DOHH2 (cell line): ENCODE measurements around the gene NAP1L1.
A peak's percentile ranks its signal among the peaks of the same experiment; 100 is the strongest.

Experiments used
- H3F3A ChIP-seq: fragments of 200-600 bp; sonication (generic), shearing (Covaris generic); 2 replicates; pipeline ENCODE4 v1.6.0; 2016; ENCODE audit warnings: antibody characterized with exemption, mild to moderate bottlenecking; ENCODE audit not compliant: control insufficient read depth, insufficient read depth
- H3K27ac ChIP-seq: fragments of 200-600 bp; sonication (generic); 2 replicates; pipeline ENCODE4 v1.5.1; 2014; ENCODE audit warnings: low read depth, mild to moderate bottlenecking, low read length, moderate library complexity
- H3K27me3 ChIP-seq: fragments of 200-600 bp; sonication (generic); 2 replicates; pipeline ENCODE4 v1.6.1; 2014; ENCODE audit warnings: mild to moderate bottlenecking, low read length, mixed read lengths; ENCODE audit not compliant: control insufficient read depth
- H3K36me3 ChIP-seq: fragments of 200-600 bp; sonication (generic); 2 replicates; pipeline ENCODE4 v1.6.1; 2014; ENCODE audit warnings: mild to moderate bottlenecking, low read length, moderate library complexity, mixed read lengths; ENCODE audit not compliant: control insufficient read depth
- H3K4me1 ChIP-seq: fragments of 200-600 bp; sonication (generic); 2 replicates; pipeline ENCODE4 v1.6.1; 2014; ENCODE audit warnings: mild to moderate bottlenecking, low read length, mixed read lengths; ENCODE audit not compliant: control insufficient read depth
- H3K4me2 ChIP-seq: fragments of 200-600 bp; sonication (generic); 2 replicates; pipeline ENCODE4 v1.6.0; 2014; ENCODE audit warnings: mild to moderate bottlenecking, low read length, moderate library complexity
- H3K4me3 ChIP-seq: fragments of 200-600 bp; sonication (generic); 2 replicates; pipeline ENCODE4 v1.5.1; 2014; ENCODE audit warnings: mild to moderate bottlenecking, low read length, mixed read lengths
- H3K79me2 ChIP-seq: fragments of 200-600 bp; sonication (generic); 2 replicates; pipeline ENCODE4 v1.6.1; 2014; ENCODE audit warnings: mild to moderate bottlenecking, low read length, mixed read lengths; ENCODE audit not compliant: control insufficient read depth
- H3K9me2 ChIP-seq: fragments of 200-600 bp; sonication (generic); replicated peaks from 2 replicates; pipeline ENCODE4 v1.6.1; 2014; ENCODE audit warnings: mild to moderate bottlenecking, low read length, mixed read lengths; ENCODE audit not compliant: control insufficient read depth
- H3K9me3 ChIP-seq: fragments of 200-600 bp; sonication (generic); 2 replicates; pipeline ENCODE4 v1.6.1; 2014; ENCODE audit warnings: antibody characterized with exemption, low read length, mixed read lengths; ENCODE audit not compliant: control insufficient read depth, insufficient read depth
- H4K20me1 ChIP-seq: fragments of 200-600 bp; sonication (generic); 2 replicates; pipeline ENCODE4 v1.6.0; 2014; ENCODE audit warnings: low read depth, mild to moderate bottlenecking, antibody characterized with exemption, low read length, moderate library complexity; ENCODE audit not compliant: control insufficient read depth, insufficient read depth
- CTCF ChIP-seq: fragments of 200-600 bp; sonication (generic); IDR thresholded peaks from one replicate; pipeline ENCODE4 v1.5.1; 2014; ENCODE audit warnings: antibody characterized with exemption, mild to moderate bottlenecking, low read depth, low read length; ENCODE audit not compliant: poor library complexity, severe bottlenecking
- EZH2phosphoT487 ChIP-seq: fragments of 200-600 bp; sonication (generic); IDR thresholded peaks from 2 replicates; pipeline ENCODE4 v1.6.1; 2017; ENCODE audit warnings: borderline replicate concordance, mild to moderate bottlenecking, antibody characterized with exemption, low read length, moderate library complexity, mixed read lengths

NAP1L1 gene, protein sequence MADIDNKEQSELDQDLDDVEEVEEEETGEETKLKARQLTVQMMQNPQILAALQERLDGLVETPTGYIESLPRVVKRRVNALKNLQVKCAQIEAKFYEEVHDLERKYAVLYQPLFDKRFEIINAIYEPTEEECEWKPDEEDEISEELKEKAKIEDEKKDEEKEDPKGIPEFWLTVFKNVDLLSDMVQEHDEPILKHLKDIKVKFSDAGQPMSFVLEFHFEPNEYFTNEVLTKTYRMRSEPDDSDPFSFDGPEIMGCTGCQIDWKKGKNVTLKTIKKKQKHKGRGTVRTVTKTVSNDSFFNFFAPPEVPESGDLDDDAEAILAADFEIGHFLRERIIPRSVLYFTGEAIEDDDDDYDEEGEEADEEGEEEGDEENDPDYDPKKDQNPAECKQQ

GRCh38 chr12:76083904-76084862 is at the start of gene NAP1L1:
TSS of gene NAP1L1 (minus strand) at chr12:76084685. CDS start at chr12:76074219, 10,466 bp downstream.
- no peaks in the 10 kb centered on the region for H3K9me2 ChIP-seq
- H3K9me3 ChIP-seq, result no peaks in the 10 kb centered on the region
- H3K36me3 ChIP-seq, result peaks cover 52% of the 10 kb centered on the region
- H3K27ac ChIP-seq, result peak within 1 kb of the TSS; percentile 81
- H3K4me1 ChIP-seq, result peaks cover 58% of the 10 kb centered on the region
- H3F3A ChIP-seq, result peaks cover 8% of the 10 kb centered on the region
- TF ChIP-seq CTCF, result no peak
- TF ChIP-seq EZH2phosphoT487, result no peak
- peak within 1 kb of the TSS; percentile 82 for H3K4me3 ChIP-seq
- H3K27me3 ChIP-seq, result no peaks in the 10 kb centered on the region
- H3K79me2 ChIP-seq, result peaks cover 53% of the 10 kb centered on the region
- peak within 1 kb of the TSS; percentile 93 for H3K4me2 ChIP-seq
- peaks cover 44% of the 10 kb centered on the region for H4K20me1 ChIP-seq

DNA sequence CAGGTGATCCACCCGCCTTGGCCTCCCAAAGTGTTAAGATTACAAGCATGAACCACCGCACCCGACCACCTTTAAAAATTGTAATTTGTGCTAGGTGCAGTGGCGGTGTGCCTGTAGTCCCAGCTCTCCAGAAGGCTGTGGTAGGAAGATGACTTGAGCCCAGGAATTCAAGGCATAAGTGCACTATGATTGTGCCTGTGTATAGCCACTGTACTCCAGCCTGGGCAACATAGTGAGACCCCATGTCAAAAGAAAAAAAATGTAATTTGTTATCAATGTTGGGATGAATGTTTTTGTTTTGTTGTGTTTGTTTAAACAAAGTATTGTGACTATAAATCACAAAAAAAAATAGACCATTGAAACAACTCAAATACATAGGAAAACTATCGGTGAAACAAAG is 43.1 kb upstream of the NAP1L1 start:
- no peak for TF ChIP-seq CTCF
- no peak for TF ChIP-seq EZH2phosphoT487

DNA sequence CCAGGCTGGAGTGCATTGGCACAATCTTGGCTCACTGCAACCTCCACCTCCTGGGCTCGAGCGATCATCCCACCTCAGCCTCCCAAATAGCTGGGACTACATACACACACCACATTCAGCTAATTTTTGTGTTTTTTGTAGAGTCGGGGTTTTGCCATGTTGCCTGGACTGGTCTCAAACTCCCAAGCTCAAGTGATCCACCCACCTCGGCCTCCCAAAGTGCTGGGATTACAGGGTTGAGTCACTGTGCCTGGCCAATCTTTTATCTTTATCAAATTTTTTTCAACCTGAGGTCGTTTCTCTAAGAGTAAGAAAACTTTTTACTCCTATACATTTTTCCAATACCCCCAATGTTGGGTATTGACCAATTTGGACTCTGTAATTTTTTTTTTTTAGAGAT is 40.0 kb upstream of the NAP1L1 start:
- H3F3A ChIP-seq, result no peaks in the 10 kb centered on the region
- H4K20me1 ChIP-seq, result no peaks in the 10 kb centered on the region
- no peaks in the 10 kb centered on the region for H3K27me3 ChIP-seq
- no peaks in the 10 kb centered on the region for H3K36me3 ChIP-seq
- no peaks in the 10 kb centered on the region for H3K9me3 ChIP-seq
- TF ChIP-seq EZH2phosphoT487 (no peak), CTCF (no peak)
- H3K9me2 ChIP-seq, result no peaks in the 10 kb centered on the region
- no peaks in the 10 kb centered on the region for H3K79me2 ChIP-seq
- H3K4me1 ChIP-seq, result no peaks in the 10 kb centered on the region
- no peak overlapping the region for H3K4me3 ChIP-seq
- no peak overlapping the region for H3K27ac ChIP-seq
- no peak overlapping the region for H3K4me2 ChIP-seq

More for the DNA sequence above, 43.1 kb upstream of the NAP1L1 start:
- Histone ChIP-seq H3K4me2 (no peak overlapping the region), H3K4me1 (no peaks in the 10 kb centered on the region), H3K27ac (no peak overlapping the region), H3K27me3 (no peaks in the 10 kb centered on the region), H4K20me1 (no peaks in the 10 kb centered on the region), H3K4me3 (no peak overlapping the region), H3K9me2 (no peaks in the 10 kb centered on the region), H3K36me3 (no peaks in the 10 kb centered on the region), H3K79me2 (no peaks in the 10 kb centered on the region), H3K9me3 (no peaks in the 10 kb centered on the region), H3F3A (no peaks in the 10 kb centered on the region)
